WTC11 (cell line): ENCODE measurements around the gene TMEM82.

Experiments used
- CBFB ChIP-seq: sonication (generic); formaldehyde crosslinking; IDR thresholded peaks from 2 replicates; pipeline ENCODE4 v1.8.1; 2022; ENCODE audit warnings: mild to moderate bottlenecking, low read depth, missing genetic modification reagents
- CREM ChIP-seq: sonication (generic); formaldehyde crosslinking; IDR thresholded peaks from 2 replicates; pipeline ENCODE4 v1.8.1; 2022; ENCODE audit warnings: mild to moderate bottlenecking, missing genetic modification reagents, moderate library complexity
- GTF2I ChIP-seq: fragments of 250-450 bp; sonication (Bioruptor Pico); conservative IDR thresholded peaks from 2 replicates; pipeline ENCODE4 v1.4.0; 2021; ENCODE audit warnings: mild to moderate bottlenecking
- IRF2 ChIP-seq: sonication (generic); formaldehyde crosslinking; IDR thresholded peaks from 2 replicates; pipeline ENCODE4 v1.8.0; 2022; ENCODE audit warnings: low read depth, missing genetic modification reagents, borderline replicate concordance
- KAT7 ChIP-seq: sonication (generic); formaldehyde crosslinking; IDR thresholded peaks from 2 replicates; pipeline ENCODE4 v1.8.1; 2023; ENCODE audit warnings: missing genetic modification reagents, mild to moderate bottlenecking, borderline replicate concordance
- TF ChIP-seq, protein P1 (sequence below): fragments of 200-600 bp; IDR thresholded peaks from 2 replicates; pipeline ENCODE4 v1.8.0; 2022; ENCODE audit warnings: antibody characterized with exemption
- TF ChIP-seq, protein P2 (sequence below): sonication (generic); formaldehyde crosslinking; IDR thresholded peaks from 2 replicates; pipeline ENCODE4 v1.8.1; 2023; ENCODE audit warnings: mild to moderate bottlenecking, missing genetic modification reagents, moderate library complexity
- TF ChIP-seq, protein P3 (sequence below): sonication (generic); formaldehyde crosslinking; conservative IDR thresholded peaks from 2 replicates; pipeline ENCODE4 v1.8.1; 2022; ENCODE audit warnings: mild to moderate bottlenecking, missing genetic modification reagents
- TF ChIP-seq, protein P4 (sequence below): sonication (generic); formaldehyde crosslinking; IDR thresholded peaks from 2 replicates; pipeline ENCODE4 v1.8.0; 2022; ENCODE audit warnings: mild to moderate bottlenecking, missing genetic modification reagents

DNA sequence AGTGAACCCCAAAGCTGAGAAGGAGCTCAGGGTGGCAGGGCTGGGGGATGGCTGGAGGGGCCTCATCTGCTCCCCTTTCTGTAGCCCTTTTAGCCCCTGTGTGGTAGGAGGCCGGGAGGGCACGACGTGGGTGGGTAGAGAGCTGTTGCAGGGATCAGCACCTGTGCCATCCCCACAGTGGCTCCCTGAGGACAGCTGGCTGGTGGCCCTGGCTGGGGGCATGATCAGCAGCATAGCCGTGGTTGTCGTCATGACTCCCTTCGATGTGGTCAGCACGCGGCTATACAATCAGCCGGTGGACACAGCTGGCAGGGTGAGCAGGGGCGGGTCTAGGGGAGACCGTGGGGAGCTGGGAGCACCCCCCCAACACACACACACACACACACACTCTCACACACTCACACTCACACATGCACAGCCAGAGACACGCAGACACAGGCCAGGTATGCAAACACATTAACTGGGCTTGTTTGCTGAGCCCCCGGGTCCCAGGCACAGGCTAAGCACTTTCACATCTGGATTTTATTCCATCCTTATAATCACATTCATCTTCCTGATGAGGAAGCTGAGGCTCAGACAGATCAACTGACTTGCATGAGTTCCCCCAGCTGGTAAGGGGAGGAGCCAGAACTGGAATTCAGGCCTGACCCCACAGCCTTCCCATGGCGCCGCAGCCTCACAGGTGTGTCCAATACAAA, 3.7 kb upstream of the TMEM82 start:
- TF ChIP-seq IRF2 (CRISPR knock-in tag) (no peak), CREM (no peak), CBFB (CRISPR knock-in tag) (no peak), GTF2I (no peak), KAT7 (CRISPR knock-in tag) (no peak)
- TF ChIP-seq, protein P1, sequence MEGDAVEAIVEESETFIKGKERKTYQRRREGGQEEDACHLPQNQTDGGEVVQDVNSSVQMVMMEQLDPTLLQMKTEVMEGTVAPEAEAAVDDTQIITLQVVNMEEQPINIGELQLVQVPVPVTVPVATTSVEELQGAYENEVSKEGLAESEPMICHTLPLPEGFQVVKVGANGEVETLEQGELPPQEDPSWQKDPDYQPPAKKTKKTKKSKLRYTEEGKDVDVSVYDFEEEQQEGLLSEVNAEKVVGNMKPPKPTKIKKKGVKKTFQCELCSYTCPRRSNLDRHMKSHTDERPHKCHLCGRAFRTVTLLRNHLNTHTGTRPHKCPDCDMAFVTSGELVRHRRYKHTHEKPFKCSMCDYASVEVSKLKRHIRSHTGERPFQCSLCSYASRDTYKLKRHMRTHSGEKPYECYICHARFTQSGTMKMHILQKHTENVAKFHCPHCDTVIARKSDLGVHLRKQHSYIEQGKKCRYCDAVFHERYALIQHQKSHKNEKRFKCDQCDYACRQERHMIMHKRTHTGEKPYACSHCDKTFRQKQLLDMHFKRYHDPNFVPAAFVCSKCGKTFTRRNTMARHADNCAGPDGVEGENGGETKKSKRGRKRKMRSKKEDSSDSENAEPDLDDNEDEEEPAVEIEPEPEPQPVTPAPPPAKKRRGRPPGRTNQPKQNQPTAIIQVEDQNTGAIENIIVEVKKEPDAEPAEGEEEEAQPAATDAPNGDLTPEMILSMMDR = no peak
- TF ChIP-seq, protein P2, sequence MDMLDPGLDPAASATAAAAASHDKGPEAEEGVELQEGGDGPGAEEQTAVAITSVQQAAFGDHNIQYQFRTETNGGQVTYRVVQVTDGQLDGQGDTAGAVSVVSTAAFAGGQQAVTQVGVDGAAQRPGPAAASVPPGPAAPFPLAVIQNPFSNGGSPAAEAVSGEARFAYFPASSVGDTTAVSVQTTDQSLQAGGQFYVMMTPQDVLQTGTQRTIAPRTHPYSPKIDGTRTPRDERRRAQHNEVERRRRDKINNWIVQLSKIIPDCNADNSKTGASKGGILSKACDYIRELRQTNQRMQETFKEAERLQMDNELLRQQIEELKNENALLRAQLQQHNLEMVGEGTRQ (CRISPR knock-in tag) = no peak
- TF ChIP-seq, protein P3, sequence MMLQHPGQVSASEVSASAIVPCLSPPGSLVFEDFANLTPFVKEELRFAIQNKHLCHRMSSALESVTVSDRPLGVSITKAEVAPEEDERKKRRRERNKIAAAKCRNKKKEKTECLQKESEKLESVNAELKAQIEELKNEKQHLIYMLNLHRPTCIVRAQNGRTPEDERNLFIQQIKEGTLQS = no peak
- TF ChIP-seq, protein P4, sequence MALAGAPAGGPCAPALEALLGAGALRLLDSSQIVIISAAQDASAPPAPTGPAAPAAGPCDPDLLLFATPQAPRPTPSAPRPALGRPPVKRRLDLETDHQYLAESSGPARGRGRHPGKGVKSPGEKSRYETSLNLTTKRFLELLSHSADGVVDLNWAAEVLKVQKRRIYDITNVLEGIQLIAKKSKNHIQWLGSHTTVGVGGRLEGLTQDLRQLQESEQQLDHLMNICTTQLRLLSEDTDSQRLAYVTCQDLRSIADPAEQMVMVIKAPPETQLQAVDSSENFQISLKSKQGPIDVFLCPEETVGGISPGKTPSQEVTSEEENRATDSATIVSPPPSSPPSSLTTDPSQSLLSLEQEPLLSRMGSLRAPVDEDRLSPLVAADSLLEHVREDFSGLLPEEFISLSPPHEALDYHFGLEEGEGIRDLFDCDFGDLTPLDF (CRISPR knock-in tag) = no peak
